Esophagus squamous epithelium (tissue), 5 donors: Measurements from ENCODE around the gene PPFIA4. TPM values are rescaled to one million over a fixed set of nuclear protein-coding genes. Genes with fewer than 3 reads are reported as not detected.

Experiments used
- DNase-seq: peaks from one replicate; lab custom pipeline; 2025; lab: John Stamatoyannopoulos, UW
- H3K27ac ChIP-seq, 4 donors: fragments of 200-600 bp; sonication (generic); one replicate each; pipeline ENCODE4 v1.5.1; 2016 to 2019; ENCODE audit warnings: mild to moderate bottlenecking in 1 of 4
- H3K27me3 ChIP-seq, 4 donors: fragments of 200-600 bp; sonication (generic); 1 replicate in 3 of 4; 2 replicates in 1 of 4; pipeline versions ENCODE4 v1.5.1 to v1.6.0; 2017 to 2021; ENCODE audit warnings: antibody characterized with exemption in 1 of 4
- H3K36me3 ChIP-seq, 3 donors: fragments of 200-600 bp; sonication (generic); one replicate each; pipeline ENCODE4 v1.5.1; 2016 to 2019
- H3K4me1 ChIP-seq, 3 donors: fragments of 200-600 bp; sonication (generic); one replicate each; pipeline ENCODE4 v1.5.1; 2017 to 2019
- H3K4me3 ChIP-seq, 4 donors: fragments of 200-600 bp; sonication (generic); 1 replicate in 3 of 4; 2 replicates in 1 of 4; pipeline ENCODE4 v1.5.1; 2016 to 2019; ENCODE audit warnings: mild to moderate bottlenecking in 2 of 4, moderate library complexity in 1 of 4
- H3K9me3 ChIP-seq, 3 donors: fragments of 200-600 bp; sonication (generic); one replicate each; pipeline ENCODE4 v1.5.1; 2016 to 2019
- POLR2A ChIP-seq, 4 donors: fragments of 450-650 bp; IDR thresholded peaks; one replicate each; pipeline ENCODE4 v1.6.1; 2017; ENCODE audit warnings: antibody characterized with exemption in 4 of 4, mild to moderate bottlenecking in 4 of 4, moderate library complexity in 3 of 4
- WGBS, 2 donors: methylation state at CpG; one replicate each; pipeline ENCODE4 v1.1.5; 2018; 5-methylcytosine and 5-hydroxymethylcytosine counted together
- intact Hi-C: fragments of 100-400 bp; cut with DNase I; formaldehyde crosslinking; loops from one replicate; pipeline ENCODE4 v1.15.0; 2022
- total RNA-seq, 4 donors: library from RNA; depleted of rRNA; stranded (reverse); fragments of >200 nt; gene quantifications; one replicate each; pipeline ENCODE4 v1.1.0, GENCODE V29; 2016
- TF ChIP-seq, protein P1 (sequence below), 6 experiments: fragments of 450-650 bp in 4 of 6; fragments of 200-600 bp in 2 of 6; sonication (generic) in 2 of 6; IDR thresholded peaks; one replicate each; pipeline ENCODE4 v1.5.1; 2016 to 2019; ENCODE audit warnings: antibody characterized with exemption in 6 of 6, mild to moderate bottlenecking in 4 of 6, moderate library complexity in 4 of 6
- donor health status: DM: yes; HTN: yes; CAD: no.

Gene PPFIA4
- total RNA-seq, 4 donors from 2014 or later, result 0.35 to 1.7 (median 0.93) TPM

DNA sequence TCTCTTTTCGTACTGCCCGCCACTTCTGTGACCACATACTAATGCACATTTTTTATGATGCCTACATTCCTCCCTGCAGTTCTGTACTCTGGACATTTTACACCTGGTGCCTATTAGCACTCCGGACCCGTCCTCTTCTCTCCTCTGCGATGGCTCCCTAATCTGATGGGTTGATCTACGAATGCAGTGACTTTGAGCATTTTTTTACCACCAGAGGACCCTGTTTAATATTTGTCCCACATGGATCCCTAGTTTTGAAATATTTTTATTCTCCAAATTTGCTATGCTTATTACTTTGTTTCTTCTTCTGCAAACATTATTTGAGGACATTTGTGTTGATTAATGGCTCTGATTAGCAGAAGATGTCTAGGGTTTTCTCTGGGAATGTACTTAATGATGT, 5.2 kb downstream of the PPFIA4 start:
- intact Hi-C loops, result no loop called here
- 72 to 83% methylated on average over 6 of the region's 6 CpGs for whole genome bisulfite sequencing, 2 donors
- Histone ChIP-seq H3K4me3 (no peak overlapping the region), H3K36me3 (no peaks in the 10 kb centered on the region), H3K4me1 (peaks cover 6 to 24% (median 8%) of the 10 kb centered on the region in 3 donors), H3K27me3 (peaks cover 0 to 13% (median 0%) of the 10 kb centered on the region in 4 donors), H3K9me3 (no peaks in the 10 kb centered on the region), H3K27ac (no peak overlapping the region)
- DNase-seq, result no peak
- TF ChIP-seq, protein P1, sequence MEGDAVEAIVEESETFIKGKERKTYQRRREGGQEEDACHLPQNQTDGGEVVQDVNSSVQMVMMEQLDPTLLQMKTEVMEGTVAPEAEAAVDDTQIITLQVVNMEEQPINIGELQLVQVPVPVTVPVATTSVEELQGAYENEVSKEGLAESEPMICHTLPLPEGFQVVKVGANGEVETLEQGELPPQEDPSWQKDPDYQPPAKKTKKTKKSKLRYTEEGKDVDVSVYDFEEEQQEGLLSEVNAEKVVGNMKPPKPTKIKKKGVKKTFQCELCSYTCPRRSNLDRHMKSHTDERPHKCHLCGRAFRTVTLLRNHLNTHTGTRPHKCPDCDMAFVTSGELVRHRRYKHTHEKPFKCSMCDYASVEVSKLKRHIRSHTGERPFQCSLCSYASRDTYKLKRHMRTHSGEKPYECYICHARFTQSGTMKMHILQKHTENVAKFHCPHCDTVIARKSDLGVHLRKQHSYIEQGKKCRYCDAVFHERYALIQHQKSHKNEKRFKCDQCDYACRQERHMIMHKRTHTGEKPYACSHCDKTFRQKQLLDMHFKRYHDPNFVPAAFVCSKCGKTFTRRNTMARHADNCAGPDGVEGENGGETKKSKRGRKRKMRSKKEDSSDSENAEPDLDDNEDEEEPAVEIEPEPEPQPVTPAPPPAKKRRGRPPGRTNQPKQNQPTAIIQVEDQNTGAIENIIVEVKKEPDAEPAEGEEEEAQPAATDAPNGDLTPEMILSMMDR (IDR thresholded peaks at IDR 0.05), result peak in 1 of 6 experiments; percentile 43
- TF ChIP-seq POLR2A (IDR thresholded peaks at IDR 0.05), result no peak

DNA sequence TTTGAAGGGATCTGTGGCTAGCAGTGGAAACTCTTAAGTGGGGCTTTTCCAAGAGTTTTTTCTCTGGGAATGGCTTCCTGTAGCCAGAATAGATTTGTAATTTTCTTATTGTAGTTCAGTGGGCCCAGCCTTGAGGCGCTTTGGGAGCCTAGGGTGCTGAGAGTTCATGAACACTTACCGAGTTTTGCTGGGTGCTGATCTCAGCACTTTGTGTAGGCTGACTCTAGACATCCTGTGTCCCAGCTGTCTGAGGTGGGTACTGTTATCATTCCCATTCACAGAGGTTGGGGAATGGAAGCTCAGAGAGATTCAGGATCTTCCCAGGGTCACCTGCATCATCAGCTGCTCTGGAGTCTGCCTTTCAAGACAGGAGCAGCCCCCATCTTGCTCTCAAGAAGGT, 7.0 kb downstream of the PPFIA4 start:
- TF ChIP-seq, protein P1 (IDR thresholded peaks at IDR 0.05), result no peak
- TF ChIP-seq POLR2A (IDR thresholded peaks at IDR 0.05), result no peak
- Histone ChIP-seq H3K9me3 (no peaks in the 10 kb centered on the region), H3K36me3 (no peaks in the 10 kb centered on the region), H3K4me1 (peaks cover 0 to 15% (median 0%) of the 10 kb centered on the region in 3 donors), H3K27ac (no peak overlapping the region), H3K4me3 (no peak overlapping the region), H3K27me3 (peaks cover 0 to 5% (median 0%) of the 10 kb centered on the region in 4 donors)
- intact Hi-C loops, result no loop called here
- DNase-seq, result no peak
- 73 to 93% methylated on average over 2 of the region's 2 CpGs for WGBS, 2 donors

DNA sequence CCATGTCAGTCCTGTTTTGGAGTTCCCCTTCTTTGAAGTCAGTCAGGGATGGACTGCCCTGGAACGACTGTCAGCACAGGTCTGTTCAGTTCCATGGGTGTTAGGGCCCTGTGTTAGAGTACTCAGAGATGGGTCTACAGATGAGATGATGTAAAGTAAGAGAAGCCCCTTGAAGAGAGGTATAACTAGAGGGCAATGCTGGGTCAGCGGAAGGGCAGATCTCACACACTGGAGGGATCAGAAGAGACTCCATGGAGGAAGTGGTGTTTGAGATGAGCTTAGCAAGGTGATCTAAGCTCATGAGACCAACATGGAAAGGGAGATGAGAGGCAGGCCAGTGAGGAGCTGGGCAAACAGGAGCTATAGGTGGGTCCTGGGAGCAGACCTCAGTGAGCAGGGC, 7.6 kb downstream of the PPFIA4 start:
- H3K27me3 ChIP-seq, result peaks cover 0 to 10% (median 0%) of the 10 kb centered on the region in 4 donors
- intact Hi-C loops, result no loop called here
- 86 to 91% methylated on average over 2 of the region's 2 CpGs for WGBS, 2 donors
- H3K4me1 ChIP-seq, result peaks cover 0 to 16% (median 0%) of the 10 kb centered on the region in 3 donors
- H3K27ac ChIP-seq, result no peak overlapping the region
- H3K36me3 ChIP-seq, result no peaks in the 10 kb centered on the region
- H3K9me3 ChIP-seq, result no peaks in the 10 kb centered on the region
- TF ChIP-seq, protein P1 (IDR thresholded peaks at IDR 0.05), result no peak
- TF ChIP-seq POLR2A (IDR thresholded peaks at IDR 0.05), result no peak
- DNase-seq, result no peak
- H3K4me3 ChIP-seq, result no peak overlapping the region

DNA sequence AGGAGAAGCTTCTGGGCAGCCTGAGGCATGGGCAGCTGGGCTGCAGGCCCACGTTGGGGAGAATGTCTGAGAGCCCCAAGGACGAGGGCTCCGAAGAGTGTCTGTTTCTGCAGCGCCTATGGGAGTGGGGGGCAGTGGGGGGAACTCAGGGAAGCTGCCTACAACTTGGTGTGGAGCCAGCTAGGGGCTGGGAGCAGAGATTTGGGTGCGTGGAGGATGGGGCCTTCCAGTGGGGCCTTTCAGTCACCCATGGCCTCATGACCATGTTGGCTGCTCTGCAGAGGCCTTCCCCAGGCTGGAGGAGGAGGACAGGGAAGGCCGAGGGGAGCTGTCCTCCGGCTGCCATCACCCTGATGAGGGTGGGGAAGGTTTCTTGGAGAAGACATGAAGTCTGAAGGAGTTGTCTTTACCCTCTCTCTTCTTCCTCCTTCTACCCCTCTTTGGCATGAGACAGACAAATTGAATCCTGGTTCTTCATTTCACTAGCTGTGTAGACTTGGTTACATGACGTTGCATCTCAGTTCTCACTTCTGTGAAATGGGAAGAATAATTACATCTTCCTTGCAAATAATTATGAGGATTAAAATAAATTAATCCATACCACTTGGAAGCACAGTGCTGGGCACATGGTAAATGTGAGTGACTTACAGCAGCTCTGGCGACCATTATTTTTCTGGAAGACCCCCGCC, 8.3 kb downstream of the PPFIA4 start:
- Histone ChIP-seq H3K27ac (no peak overlapping the region), H3K36me3 (no peaks in the 10 kb centered on the region), H3K4me1 (peaks cover 0 to 10% (median 0%) of the 10 kb centered on the region in 3 donors), H3K27me3 (peaks cover 0 to 14% (median 0%) of the 10 kb centered on the region in 4 donors), H3K4me3 (no peak overlapping the region), H3K9me3 (no peaks in the 10 kb centered on the region)
- no peak for DNase-seq
- TF ChIP-seq, protein P1 (IDR thresholded peaks at IDR 0.05), result no peak
- no peak for TF ChIP-seq POLR2A (IDR thresholded peaks at IDR 0.05)
- intact Hi-C loops, result loop anchor here (5.0 kb wide), 1 partner anchor 183 kb away; no protein-coding TSS in a partner anchor
- 63 to 78% methylated on average over 7 to 10 of the region's 10 CpGs for WGBS, 2 donors
